Common myeloid progenitor, CD34-positive (primary cell): ENCODE data around the gene TK2.
"Not testable (repeated sequence)": the region's sequence is repeated elsewhere in the genome, so short reads cannot be mapped to it uniquely, and the experiment has no call there.

ENCODE experiments used
- CTCF ChIA-PET: fragments of 350-600 bp; sonication (Branson Sonifier 250); formaldehyde crosslinking; loops from one replicate; lab custom pipeline; 2021; ENCODE audit warnings: antibody characterized with exemption; lab: Charles Lee
- POLR2A ChIA-PET: fragments of 350-600 bp; sonication (Branson Sonifier 250); formaldehyde crosslinking; loops from one replicate; lab custom pipeline; 2021; ENCODE audit warnings: antibody characterized with exemption; lab: Charles Lee
- DNase-seq, 3 donors: peaks; one replicate each; pipeline versions ENCODE4 v3.0.0 to v3.0.0-alpha.2; 2013
- H3K27ac ChIP-seq, 2 experiments: 1 replicate in 1 of 2; 2 replicates in 1 of 2; pipeline ENCODE4 v1.7.0; 2013; ENCODE audit warnings: inconsistent platforms in 2 of 2, low read length in 2 of 2, mild to moderate bottlenecking in 2 of 2, low read depth in 1 of 2, moderate library complexity in 1 of 2; ENCODE audit not compliant: severe bottlenecking in 2 of 2, insufficient read depth in 1 of 2, poor library complexity in 1 of 2
- H3K27me3 ChIP-seq, 5 experiments: replicated peaks in 2 of 5; 1 replicate in 3 of 5; 2 replicates in 2 of 5; pipeline versions ENCODE4 v1.6.1 to v1.7.0; 2013; ENCODE audit warnings: low read length in 4 of 5, mild to moderate bottlenecking in 2 of 5, moderate library complexity in 2 of 5, inconsistent platforms in 1 of 5; ENCODE audit not compliant: insufficient read depth in 5 of 5, control insufficient read depth in 4 of 5
- H3K36me3 ChIP-seq, 4 experiments: 1 replicate in 2 of 4; 2 replicates in 2 of 4; pipeline versions ENCODE4 v1.6.1 to v1.7.0; 2013; ENCODE audit warnings: low read length in 3 of 4, control low read depth in 1 of 4, mild to moderate bottlenecking in 1 of 4; ENCODE audit not compliant: control insufficient read depth in 4 of 4, insufficient read depth in 4 of 4
- H3K4me1 ChIP-seq, 4 experiments: 1 replicate in 3 of 4; 2 replicates in 1 of 4; pipeline versions ENCODE4 v1.6.1 to v1.7.1; 2013; ENCODE audit warnings: low read length in 3 of 4, mild to moderate bottlenecking in 3 of 4, control low read depth in 1 of 4, inconsistent platforms in 1 of 4, moderate library complexity in 1 of 4; ENCODE audit not compliant: control insufficient read depth in 4 of 4, insufficient read depth in 4 of 4; ENCODE audit errors: control extremely low read depth in 1 of 4
- H3K4me3 ChIP-seq, 7 experiments: 1 replicate in 4 of 7; 2 replicates in 3 of 7; pipeline versions ENCODE4 v1.5.1 to v1.7.0; 2013; ENCODE audit warnings: mild to moderate bottlenecking in 7 of 7, low read length in 6 of 7, moderate library complexity in 6 of 7, inconsistent platforms in 2 of 7, low read depth in 2 of 7, control low read depth in 1 of 7; ENCODE audit not compliant: insufficient read depth in 4 of 7, control insufficient read depth in 1 of 7; ENCODE audit errors: extremely low read depth in 1 of 7
- H3K9me3 ChIP-seq, 5 experiments: 1 replicate in 4 of 5; 2 replicates in 1 of 5; pipeline versions ENCODE4 v1.6.1 to v1.7.1; 2013; ENCODE audit warnings: low read length in 4 of 5, mild to moderate bottlenecking in 2 of 5, inconsistent platforms in 1 of 5, low read depth in 1 of 5, moderate library complexity in 1 of 5; ENCODE audit not compliant: control insufficient read depth in 4 of 5, insufficient read depth in 2 of 5; ENCODE audit errors: control extremely low read depth in 1 of 5
- WGBS: methylation state at CpG from one replicate; pipeline ENCODE4 v1.1.5; 2013; ENCODE audit not compliant: insufficient coverage; 5-methylcytosine and 5-hydroxymethylcytosine counted together

The TK2 gene

DNA sequence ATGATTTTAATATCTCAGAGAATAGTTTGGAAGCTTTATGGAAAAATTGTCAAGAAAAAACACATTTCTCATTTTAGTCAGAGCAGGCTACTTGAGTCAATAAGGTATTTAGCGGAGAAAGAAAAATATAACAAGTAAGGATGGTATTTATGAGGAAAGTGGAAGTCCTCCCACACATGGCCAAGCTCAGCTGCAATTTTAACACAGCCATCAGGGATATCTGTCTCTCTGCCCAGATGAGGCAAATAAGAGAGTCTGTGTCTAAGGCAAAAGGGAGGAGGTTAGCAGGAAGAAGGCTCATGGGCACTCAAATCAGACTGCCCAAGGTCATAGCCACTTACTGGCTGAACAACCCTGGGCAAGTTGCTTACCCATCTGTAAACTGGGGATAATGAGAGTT, 24.2 kb upstream of the TK2 start:
- peaks cover 14 to 56% (median 38%) of the 10 kb centered on the region in 4 experiments for H3K4me1 ChIP-seq
- 100% methylated on average over 1 of the region's 1 CpG for WGBS
- no peaks in the 10 kb centered on the region for H3K9me3 ChIP-seq
- no peak overlapping the region for H3K27ac ChIP-seq
- peaks cover 0 to 4% (median 0%) of the 10 kb centered on the region in 4 experiments for H3K36me3 ChIP-seq
- H3K27me3 ChIP-seq = peaks cover 0 to 1% (median 0%) of the 10 kb centered on the region in 5 experiments
- ChIA-PET POLR2A (interaction anchor here (1.7 kb wide), 1 partner anchor 21 kb away, joined by 6 read pairs; the partner anchor contains the start of gene CKLF), CTCF (interaction anchor here (0.9 to 9.9 kb wide), 9 partner anchors 9 to 95 kb away, joined by 3 to 82 read pairs (median 5); partner anchors contain the start of gene CMTM1)
- no peak overlapping the region for H3K4me3 ChIP-seq
- DNase-seq = no peak

DNA sequence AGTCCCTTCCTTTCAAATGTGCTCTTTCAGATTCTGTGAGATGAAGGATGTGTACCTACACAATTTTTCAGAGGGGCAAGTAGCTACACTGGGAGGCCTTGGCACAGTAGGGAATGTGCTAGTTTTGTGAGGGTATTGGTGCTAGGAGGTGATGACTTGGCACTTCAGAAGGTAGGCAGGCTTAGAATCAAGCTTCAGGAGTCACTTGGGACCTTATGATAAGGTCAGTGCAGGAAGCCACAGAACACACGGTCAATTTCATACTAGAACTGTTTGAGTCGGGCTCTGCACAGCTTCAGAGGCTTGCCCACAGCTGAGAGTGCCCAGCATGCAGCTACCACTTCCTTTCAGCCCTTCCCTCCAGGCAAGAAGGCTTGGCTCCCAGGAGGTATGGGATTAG, 22.4 kb upstream of the TK2 start:
- 0% methylated on average over 2 of the region's 2 CpGs for WGBS
- Histone ChIP-seq H3K4me3 (peak overlapping the region in 2 of 7 experiments; percentile 3 to 22), H3K4me1 (peaks cover 6 to 42% (median 23%) of the 10 kb centered on the region in 4 experiments), H3K36me3 (peaks cover 0 to 4% (median under 1%) of the 10 kb centered on the region in 4 experiments), H3K9me3 (no peaks in the 10 kb centered on the region), H3K27me3 (no peaks in the 10 kb centered on the region), H3K27ac (no peak overlapping the region)
- CTCF ChIA-PET = interaction anchor here (0.6 to 9.9 kb wide), 12 partner anchors 8 to 166 kb away, joined by 3 to 82 read pairs (median 8); partner anchors contain the start of genes CMTM1 and CMTM3
- POLR2A ChIA-PET = no interaction called here
- peak in 2 of 3 donors; percentile 37 to 51 for DNase-seq

DNA sequence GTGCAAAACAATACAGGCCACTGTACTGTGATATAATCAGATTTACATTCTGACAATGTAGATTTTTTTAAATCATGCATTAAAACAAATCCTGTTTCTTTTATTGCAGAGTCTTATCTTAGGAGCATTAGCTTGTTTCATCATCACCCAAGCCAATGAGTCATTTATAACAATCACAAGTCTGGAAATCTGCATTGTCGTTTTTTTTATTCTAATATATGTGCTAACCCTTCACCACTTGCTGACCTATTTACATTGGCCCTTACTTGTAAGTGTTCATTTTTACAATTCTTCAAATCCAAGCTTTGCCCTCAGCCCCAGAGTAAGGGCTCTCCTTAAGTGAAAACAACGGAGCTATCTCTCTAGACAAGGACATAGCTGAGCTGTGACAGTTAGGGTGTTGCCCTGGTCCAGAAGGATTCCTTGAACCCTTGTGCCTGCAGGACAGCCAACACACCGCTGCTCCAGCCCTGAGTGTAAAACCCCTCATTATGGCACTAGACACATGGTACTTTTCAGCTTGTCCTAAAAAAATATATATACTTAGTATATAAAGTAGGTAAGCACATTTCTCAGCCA, 20.0 kb upstream of the TK2 start:
- CTCF ChIA-PET = interaction anchor here (0.9 to 5.3 kb wide), 10 partner anchors 10 to 163 kb away, joined by 3 to 20 read pairs (median 10); partner anchors contain the start of gene CKLF
- no peaks in the 10 kb centered on the region for H3K9me3 ChIP-seq
- DNase-seq = no peak
- no peaks in the 10 kb centered on the region for H3K27me3 ChIP-seq
- no peak overlapping the region for H3K4me3 ChIP-seq
- peaks cover 2 to 25% (median 16%) of the 10 kb centered on the region in 4 experiments for H3K36me3 ChIP-seq
- WGBS = 86% methylated on average over 2 of the region's 3 CpGs
- H3K27ac ChIP-seq = no peak overlapping the region
- H3K4me1 ChIP-seq = peaks cover 9 to 43% (median 25%) of the 10 kb centered on the region in 4 experiments
- POLR2A ChIA-PET = interaction anchor here (0.6 kb wide), 1 partner anchor 9 kb away, joined by 3 read pairs; no protein-coding TSS in a partner anchor

DNA sequence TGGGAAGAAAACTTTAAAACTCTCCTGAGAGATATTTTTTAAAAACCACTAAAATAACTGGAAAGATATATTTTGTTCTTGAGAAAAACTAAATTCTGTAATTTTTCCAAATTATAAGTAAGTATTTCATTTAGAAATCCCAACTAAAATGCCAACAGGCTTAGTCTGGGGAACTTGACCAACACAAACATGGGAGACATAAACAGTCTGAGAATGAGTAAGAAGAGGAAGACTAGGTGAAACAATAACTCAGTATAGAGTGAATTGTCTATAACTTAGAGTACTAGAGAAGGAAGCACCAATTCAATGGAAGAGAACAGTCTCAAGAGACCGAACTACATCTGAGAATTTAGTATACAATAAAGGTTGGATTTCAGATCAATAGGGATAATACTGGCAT, 19.2 kb upstream of the TK2 start:
- no peak overlapping the region for H3K27ac ChIP-seq
- ChIA-PET POLR2A (no interaction called here), CTCF (interaction anchor here (0.9 to 5.3 kb wide), 10 partner anchors 9 to 162 kb away, joined by 3 to 20 read pairs (median 6); partner anchors contain the start of gene CKLF)
- no peak overlapping the region for H3K4me3 ChIP-seq
- no peaks in the 10 kb centered on the region for H3K27me3 ChIP-seq
- no peaks in the 10 kb centered on the region for H3K9me3 ChIP-seq
- peaks cover 10 to 43% (median 26%) of the 10 kb centered on the region in 4 experiments for H3K4me1 ChIP-seq
- no CpG with 5 or more reads among the region's 1 CpG for WGBS
- DNase-seq = no peak
- peaks cover 2 to 29% (median 17%) of the 10 kb centered on the region in 4 experiments for H3K36me3 ChIP-seq

DNA sequence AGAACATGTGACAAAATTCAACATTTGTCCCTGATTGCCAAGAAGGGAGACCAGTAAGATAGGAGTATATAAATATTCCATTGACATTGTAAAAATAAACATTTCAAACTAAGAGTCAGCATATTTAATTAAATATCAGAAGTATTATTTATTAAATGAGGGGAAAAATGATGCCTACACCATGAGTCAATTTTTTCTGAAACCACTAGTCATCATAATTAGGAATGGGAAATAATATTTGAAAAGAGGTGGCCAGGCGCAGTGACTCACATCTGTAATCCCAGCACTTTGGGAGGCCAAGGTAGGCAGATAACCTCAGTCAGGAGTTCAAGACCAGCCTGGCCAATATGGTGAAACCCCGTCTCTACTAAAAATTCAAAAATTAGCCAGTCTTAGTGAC, 18.4 kb upstream of the TK2 start:
- H3K9me3 ChIP-seq = no peaks in the 10 kb centered on the region
- DNase-seq = no peak
- peaks cover 17 to 41% (median 27%) of the 10 kb centered on the region in 4 experiments for H3K4me1 ChIP-seq
- H3K4me3 ChIP-seq = no peak overlapping the region
- POLR2A ChIA-PET = no interaction called here
- no peaks in the 10 kb centered on the region for H3K27me3 ChIP-seq
- 100% methylated on average over 2 of the region's 2 CpGs for WGBS
- CTCF ChIA-PET = interaction anchor here (0.9 to 4.6 kb wide), 4 partner anchors 13 to 43 kb away, joined by 3 to 20 read pairs (median 9); partner anchors contain the start of gene CKLF
- H3K27ac ChIP-seq = no peak overlapping the region
- H3K36me3 ChIP-seq = peaks cover 2 to 32% (median 18%) of the 10 kb centered on the region in 4 experiments

DNA sequence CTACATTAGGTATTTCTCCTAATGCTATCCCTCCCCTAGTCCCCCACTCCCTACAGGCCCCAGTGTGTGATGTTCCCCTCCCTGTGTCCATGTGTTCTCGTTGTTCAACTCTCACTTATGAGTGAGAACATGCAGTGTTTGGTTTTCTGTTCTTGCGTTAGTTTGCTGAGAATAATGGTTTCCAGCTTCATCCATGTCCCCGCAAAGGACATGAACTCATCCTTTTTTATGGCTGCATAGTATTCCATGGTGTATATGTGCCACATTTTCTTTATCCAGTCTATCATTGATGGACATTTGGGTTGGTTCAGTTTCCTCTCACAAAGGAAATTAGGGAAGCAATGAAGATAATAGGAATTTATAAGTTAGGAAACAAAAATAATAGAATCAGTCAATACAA, 17.3 kb upstream of the TK2 start:
- DNase-seq, POLR2A ChIA-PET, H3K27ac ChIP-seq, H3K27me3 ChIP-seq, H3K4me3 ChIP-seq, H3K9me3 ChIP-seq: not testable (repeated sequence)
- CTCF ChIA-PET = interaction anchor here (1.4 to 6.8 kb wide), 2 partner anchors 8 to 51 kb away, joined by 3 to 82 read pairs; partner anchors contain the start of gene CMTM2
- Histone ChIP-seq H3K4me1 (peaks cover 21 to 38% (median 32%) of the 10 kb centered on the region in 4 experiments), H3K36me3 (peaks cover 2 to 32% (median 18%) of the 10 kb centered on the region in 4 experiments)
- no CpG with 5 or more reads among the region's 3 CpGs for WGBS
